ENCODE results near the gene CLINT1. TPM values are rescaled to one million over a fixed set of nuclear protein-coding genes. Genes with fewer than 3 reads are reported as not detected.

Gene CLINT1
- total and polyA plus RNA-seq, 8 donors: 24.7 to 196 (median 78.3) TPM

DNA sequence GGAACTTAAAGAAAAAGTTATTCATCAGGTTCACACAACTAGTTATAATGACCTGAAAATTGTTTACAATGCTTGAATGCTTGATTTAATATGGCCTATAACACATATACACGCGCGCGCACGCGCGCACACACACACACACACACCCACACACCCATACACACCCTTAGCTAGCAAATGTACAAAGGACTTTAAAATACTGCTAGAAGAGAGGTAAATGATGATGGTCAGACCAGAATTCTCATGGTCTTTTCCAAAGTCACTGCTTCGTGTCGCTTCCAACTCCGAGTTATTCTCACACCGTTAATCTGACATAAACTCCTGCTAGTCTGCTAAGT lies 109.5 kb downstream of the CLINT1 start:
- Histone ChIP-seq H3K9me3 (no peaks in the 10 kb centered on the region), H3K27me3 (no peaks in the 10 kb centered on the region), H3K27ac (no peak overlapping the region), H3K36me3 (peaks cover 0 to 34% (median 33%) of the 10 kb centered on the region in 4 donors), H3K4me1 (peaks cover 8 to 21% (median 12%) of the 10 kb centered on the region in 4 donors), H3K4me3 (no peak overlapping the region)
- intact Hi-C loops (cut with DNase I; ENCODE audit: low total_unique reads): no loop called here
- no peak for DNase-seq
- WGBS, 5 donors: 84 to 87% (median 85%) methylated on average over 11 of the region's 11 CpGs
- TF ChIP-seq POLR2A (IDR thresholded peaks at IDR 0.05) (no peak), EP300 (IDR thresholded peaks at IDR 0.05) (no peak), POLR2AphosphoS5 (IDR thresholded peaks at IDR 0.05) (no peak), CTCF (IDR thresholded peaks at IDR 0.05) (no peak)

- no peak for DNase-seq
- Histone ChIP-seq H3K4me3 (no peak overlapping the region), H3K27ac (no peak overlapping the region), H3K4me1 (peaks cover 8 to 25% (median 17%) of the 10 kb centered on the region in 4 donors), H3K27me3 (no peaks in the 10 kb centered on the region), H3K9me3 (no peaks in the 10 kb centered on the region), H3K36me3 (peaks cover 0 to 29% (median 28%) of the 10 kb centered on the region in 4 donors)
- 64 to 75% (median 68%) methylated on average over 4 of the region's 4 CpGs for WGBS, 5 donors
- TF ChIP-seq POLR2AphosphoS5 (IDR thresholded peaks at IDR 0.05) (no peak), EP300 (IDR thresholded peaks at IDR 0.05) (no peak), POLR2A (IDR thresholded peaks at IDR 0.05) (no peak), CTCF (IDR thresholded peaks at IDR 0.05) (no peak)
- intact Hi-C loops (cut with DNase I; ENCODE audit: low total_unique reads): no loop called here
These were observed 110.0 kb downstream of the CLINT1 start for GRCh38 chr5:157748760-157749461.

DNA sequence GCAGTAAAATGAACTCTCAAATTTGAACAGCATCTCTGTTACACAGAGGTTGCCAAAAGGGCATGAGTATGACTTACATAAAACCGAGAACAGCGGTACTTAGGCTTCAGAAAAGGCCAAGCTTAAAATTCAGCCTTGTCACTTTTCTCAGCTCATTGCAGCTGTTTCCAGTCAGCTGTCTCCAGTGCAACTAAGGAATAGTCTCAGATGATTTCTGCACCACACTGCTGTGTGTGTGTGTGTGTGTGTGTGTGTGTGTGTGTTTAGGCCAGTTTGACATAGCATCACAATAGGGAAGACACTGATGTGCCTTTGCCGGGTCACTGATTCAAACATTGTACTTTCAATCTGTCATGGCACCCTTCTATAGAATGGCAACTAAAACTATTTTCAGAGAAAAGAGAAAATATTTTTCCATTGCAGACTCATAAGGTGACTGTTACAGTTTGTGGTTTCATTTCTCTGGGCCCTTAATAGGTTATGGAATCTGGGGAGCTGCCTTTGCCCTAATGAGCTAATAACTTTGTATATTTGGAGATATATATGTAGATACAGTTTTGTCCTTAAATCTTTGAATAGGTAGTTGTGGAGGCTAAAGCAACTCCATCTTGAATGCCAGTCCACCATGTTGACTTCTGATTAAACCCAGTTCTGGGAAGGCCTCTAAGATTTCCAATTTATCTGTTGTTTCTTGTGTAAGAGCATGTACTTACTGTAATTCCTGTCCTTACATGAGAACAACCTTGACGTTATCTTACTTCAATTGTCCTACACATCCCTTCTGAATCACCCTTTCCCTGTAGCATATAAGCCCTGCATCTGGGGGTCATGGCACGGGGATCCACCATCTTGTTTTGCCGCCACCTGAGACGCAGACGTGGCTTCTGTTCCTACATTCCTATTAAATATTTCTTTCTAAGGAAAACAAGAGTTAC lies 110.9 kb downstream of the CLINT1 start:
- Histone ChIP-seq H3K4me3 (no peak overlapping the region), H3K27me3 (no peaks in the 10 kb centered on the region), H3K36me3 (peaks cover 0 to 20% (median 19%) of the 10 kb centered on the region in 4 donors), H3K4me1 (peaks cover 8 to 28% (median 20%) of the 10 kb centered on the region in 4 donors), H3K27ac (no peak overlapping the region), H3K9me3 (no peaks in the 10 kb centered on the region)
- intact Hi-C loops (cut with DNase I; ENCODE audit: low total_unique reads): no loop called here
- DNase-seq: no peak
- WGBS, 5 donors: 90 to 94% (median 93%) methylated on average over 8 of the region's 8 CpGs
- TF ChIP-seq POLR2AphosphoS5 (IDR thresholded peaks at IDR 0.05): no peak
- TF ChIP-seq CTCF (IDR thresholded peaks at IDR 0.05): no peak
- TF ChIP-seq EP300 (IDR thresholded peaks at IDR 0.05): no peak
- TF ChIP-seq POLR2A (IDR thresholded peaks at IDR 0.05): no peak

GRCh38 chr5:157747173-157747740 lies 111.7 kb downstream of the CLINT1 start:
- intact Hi-C loops (cut with DNase I; ENCODE audit: low total_unique reads): no loop called here
- peaks cover 0 to 12% (median 11%) of the 10 kb centered on the region in 4 donors for H3K36me3 ChIP-seq
- 85 to 91% (median 88%) methylated on average over 6 of the region's 6 CpGs for WGBS, 5 donors
- H3K27me3 ChIP-seq: no peaks in the 10 kb centered on the region
- H3K9me3 ChIP-seq: no peaks in the 10 kb centered on the region
- TF ChIP-seq EP300 (IDR thresholded peaks at IDR 0.05) (no peak), CTCF (IDR thresholded peaks at IDR 0.05) (no peak), POLR2A (IDR thresholded peaks at IDR 0.05) (no peak), POLR2AphosphoS5 (IDR thresholded peaks at IDR 0.05) (no peak)
- H3K27ac ChIP-seq: no peak overlapping the region
- no peak overlapping the region for H3K4me3 ChIP-seq
- DNase-seq: no peak
- H3K4me1 ChIP-seq: peaks cover 8 to 31% (median 22%) of the 10 kb centered on the region in 4 donors

All from stomach (tissue), 9 donors.